ENCODE results near the gene IFNL1. TPM values are rescaled to one million over a fixed set of nuclear protein-coding genes. Genes with fewer than 3 reads are reported as not detected.

Gene IFNL1
- total and polyA plus RNA-seq, 2 donors (not counting 3 experiments of a cell fraction or from before 2014, with no cell fraction given): not detected

- H3K4me1 ChIP-seq (ENCODE audit: control insufficient read depth, extremely low read depth, insufficient read depth, low read length): no peaks in the 10 kb centered on the region
- CTCF ChIA-PET: no interaction called here
- no peak overlapping the region for H3K4me3 ChIP-seq (replicated peaks in 1 of 3; ENCODE audit: insufficient read depth in 1 of 3, low read depth in 1 of 3, low read length in 3 of 3)
- H3K9ac ChIP-seq (replicated peaks; ENCODE audit: extremely low read depth, insufficient read depth, low read length): no peak overlapping the region
- DNase-seq (ENCODE audit: low read depth, low spot score): no peak
- dilution Hi-C loops (cut with MboI; ENCODE audit: extremely low pct_ligation_motif_present, low sequenced_read_pairs) (no loop called here), intact Hi-C loops (cut with micrococcal nuclease) (no loop called here)
- TF ChIP-seq EZH2 (IDR thresholded peaks at IDR 0.05; ENCODE audit: borderline replicate concordance, low read depth, low read length, severe bottlenecking) (no peak), POLR2A (IDR thresholded peaks at IDR 0.05; ENCODE audit: low read depth, low read length) (no peak), FOS (IDR thresholded peaks at IDR 0.05; ENCODE audit: borderline replicate concordance, insufficient read depth, low read length) (no peak), JUN (IDR thresholded peaks at IDR 0.05; ENCODE audit: borderline replicate concordance, insufficient read depth, insufficient read length, low read depth) (no peak), CTCF (IDR thresholded peaks at IDR 0.05; ENCODE audit: extremely low read depth in 1 of 2, insufficient read depth in 1 of 2, low read depth in 1 of 2, low read length in 2 of 2) (no peak), MAX (IDR thresholded peaks at IDR 0.05; ENCODE audit: insufficient read depth, insufficient read length) (no peak), GATA2 (IDR thresholded peaks at IDR 0.05; ENCODE audit: insufficient read depth, insufficient read length, low read depth, low read length) (no peak), POLR2AphosphoS5 (IDR thresholded peaks at IDR 0.05; ENCODE audit: insufficient read depth, low read depth, low read length) (no peak), MYC (IDR thresholded peaks at IDR 0.05; ENCODE audit: low read depth, low read length) (no peak)
- no peak overlapping the region for H2AFZ ChIP-seq (ENCODE audit: low read depth, low read length)
- no peaks in the 10 kb centered on the region for H3K9me1 ChIP-seq (replicated peaks; ENCODE audit: control insufficient read depth, extremely low read depth, insufficient read depth, low read length)
- no peak for FAIRE-seq
- H3K79me2 ChIP-seq (ENCODE audit: control insufficient read depth, insufficient read depth, low read length): no peaks in the 10 kb centered on the region
- no peaks in the 10 kb centered on the region for H3K36me3 ChIP-seq (ENCODE audit: control insufficient read depth in 2 of 2, extremely low read depth in 1 of 2, insufficient read depth in 2 of 2, low read length in 2 of 2)
- no peaks in the 10 kb centered on the region for H4K20me1 ChIP-seq (replicated peaks; ENCODE audit: control insufficient read depth, extremely low read depth, insufficient read depth, low read length)
- H3K9me3 ChIP-seq (replicated peaks; ENCODE audit: control insufficient read depth, insufficient read depth, low read length): no peaks in the 10 kb centered on the region
- no peak overlapping the region for H3K27ac ChIP-seq (ENCODE audit: insufficient read depth, low read depth, low read length)
- peaks cover 23 to 36% of the 10 kb centered on the region in 2 experiments for H3K27me3 ChIP-seq (ENCODE audit: control insufficient read depth in 2 of 2, insufficient read depth in 2 of 2, low read length in 2 of 2)
- no peak overlapping the region for H3K4me2 ChIP-seq (ENCODE audit: insufficient read depth, low read length)
- POLR2A ChIA-PET: no interaction called here
- no TSS peak for BruUV-seq (replicated peaks)
These were observed 5.4 kb downstream of the IFNL1 start for GRCh38 chr19:39301562-39301961.

Data from endothelial cell of umbilical vein (primary cell).